Osteocyte (in vitro differentiated cells): ENCODE data around the gene LBR. TPM values are rescaled to one million over a fixed set of nuclear protein-coding genes. Genes with fewer than 3 reads are reported as not detected.

Experiments
- DNase-seq: peaks from one replicate; pipeline ENCODE4 v3.0.0; 2021; ENCODE audit warnings: mixed read lengths; ENCODE audit not compliant: unreplicated experiment; ENCODE audit errors: extremely low spot score
- H3K27ac Mint-ChIP-seq: one replicate; pipeline ENCODE4 v1.8.0; 2021; ENCODE audit warnings: mild to moderate bottlenecking, mixed read lengths; ENCODE audit not compliant: unreplicated experiment
- H3K27me3 Mint-ChIP-seq: one replicate; pipeline ENCODE4 v1.8.0; 2021; ENCODE audit warnings: mixed read lengths; ENCODE audit not compliant: unreplicated experiment
- H3K36me3 Mint-ChIP-seq: one replicate; pipeline ENCODE4 v1.8.0; 2021; ENCODE audit warnings: mixed read lengths; ENCODE audit not compliant: unreplicated experiment
- H3K4me1 Mint-ChIP-seq: one replicate; pipeline ENCODE4 v1.8.0; 2021; ENCODE audit warnings: mixed read lengths; ENCODE audit not compliant: unreplicated experiment
- H3K4me3 Mint-ChIP-seq: one replicate; pipeline ENCODE4 v1.8.0; 2021; ENCODE audit warnings: mild to moderate bottlenecking, moderate library complexity, mixed read lengths; ENCODE audit not compliant: unreplicated experiment
- H3K9me3 Mint-ChIP-seq: one replicate; pipeline ENCODE4 v1.8.0; 2021; ENCODE audit warnings: mixed read lengths; ENCODE audit not compliant: unreplicated experiment
- CTCF ChIP-seq: fragments of 200-600 bp; sonication (generic); IDR thresholded peaks from 2 replicates; pipeline ENCODE4 v1.5.0; 2021; ENCODE audit warnings: antibody characterized with exemption, mild to moderate bottlenecking, moderate library complexity
- total RNA-seq: library from RNA; stranded (reverse); gene quantifications from 2 replicates; pipeline ENCODE4 v1.2.1, GENCODE V29; 2021

Gene LBR
- total RNA-seq, 1 donor from 2014 or later, result 34.8 TPM

- peaks cover 6% of the 10 kb centered on the region for H3K27me3 Mint-ChIP-seq
- H3K9me3 Mint-ChIP-seq, result no peaks in the 10 kb centered on the region
- no peaks in the 10 kb centered on the region for H3K36me3 Mint-ChIP-seq
- TF ChIP-seq CTCF, result no peak
- no peak overlapping the region for H3K4me3 Mint-ChIP-seq
- no peak overlapping the region for H3K27ac Mint-ChIP-seq
- H3K4me1 Mint-ChIP-seq, result peaks cover 21% of the 10 kb centered on the region
- DNase-seq, result no peak
Observed at GRCh38 chr1:225431081-225431863, 3.4 kb upstream of the LBR start.

- Mint-ChIP-seq H3K4me3 (no peak overlapping the region), H3K27me3 (no peaks in the 10 kb centered on the region), H3K4me1 (peaks cover 31% of the 10 kb centered on the region), H3K36me3 (no peaks in the 10 kb centered on the region), H3K9me3 (no peaks in the 10 kb centered on the region), H3K27ac (no peak overlapping the region)
- no peak for TF ChIP-seq CTCF
- DNase-seq, result no peak
Observed at GRCh38 chr1:225430301-225430700, 2.5 kb upstream of the LBR start.

- no peaks in the 10 kb centered on the region for H3K27me3 Mint-ChIP-seq
- no peak for DNase-seq
- peak overlapping the region; percentile 82 for H3K4me3 Mint-ChIP-seq
- H3K9me3 Mint-ChIP-seq, result no peaks in the 10 kb centered on the region
- H3K27ac Mint-ChIP-seq, result peak overlapping the region; percentile 87
- no peak for TF ChIP-seq CTCF
- no peaks in the 10 kb centered on the region for H3K36me3 Mint-ChIP-seq
- H3K4me1 Mint-ChIP-seq, result peaks cover 44% of the 10 kb centered on the region
Observed at GRCh38 chr1:225428881-225429455, 1.1 kb upstream of the LBR start.

GRCh38 chr1:225428068-225428880 lies 436 bp upstream of the LBR start:
- Mint-ChIP-seq H3K36me3 (no peaks in the 10 kb centered on the region), H3K27me3 (no peaks in the 10 kb centered on the region), H3K4me1 (peaks cover 51% of the 10 kb centered on the region), H3K4me3 (peak overlapping the region; percentile 82), H3K9me3 (no peaks in the 10 kb centered on the region), H3K27ac (peak overlapping the region; percentile 87)
- DNase-seq, result peak; percentile 96
- no peak for TF ChIP-seq CTCF
